Measurements from ENCODE around the gene PLCL2.

PLCL2 gene

GRCh38 chr3:16884748-16885592 is at the start of gene PLCL2:
PLCL2 (plus strand) TSS chr3:16884955; CDS start chr3:16885040, 85 bp downstream.
- DNase-seq (ENCODE audit: extremely low read depth in 1 of 2, low read depth in 1 of 2) = peak in 1 of 2 donors; percentile 31

GRCh38 chr3:16836505-16837237 is 48.1 kb upstream of the PLCL2 start:
- DNase-seq (ENCODE audit: extremely low read depth in 1 of 2, low read depth in 1 of 2) = no peak

GRCh38 chr3:16837602-16838001 is 47.2 kb upstream of the PLCL2 start:
- DNase-seq (ENCODE audit: extremely low read depth in 1 of 2, low read depth in 1 of 2) = no peak

GRCh38 chr3:16838561-16838960 is 46.2 kb upstream of the PLCL2 start:
- no peak for DNase-seq (ENCODE audit: extremely low read depth in 1 of 2, low read depth in 1 of 2)

- no peak for DNase-seq (ENCODE audit: extremely low read depth in 1 of 2, low read depth in 1 of 2)
These were observed 45.3 kb upstream of the PLCL2 start for GRCh38 chr3:16839271-16840100.

GRCh38 chr3:16840101-16840424 is 44.7 kb upstream of the PLCL2 start:
- DNase-seq (ENCODE audit: extremely low read depth in 1 of 2, low read depth in 1 of 2) = no peak

GRCh38 chr3:16841041-16841753 is 43.6 kb upstream of the PLCL2 start:
- DNase-seq (ENCODE audit: extremely low read depth in 1 of 2, low read depth in 1 of 2) = no peak

GRCh38 chr3:16841904-16842271 is 42.9 kb upstream of the PLCL2 start:
- DNase-seq (ENCODE audit: extremely low read depth in 1 of 2, low read depth in 1 of 2) = no peak

GRCh38 chr3:16842272-16843270 is 42.2 kb upstream of the PLCL2 start:
- DNase-seq (ENCODE audit: extremely low read depth in 1 of 2, low read depth in 1 of 2) = peak; percentile 15 to 63

- DNase-seq (ENCODE audit: extremely low read depth in 1 of 2, low read depth in 1 of 2) = no peak
These were observed 40.5 kb upstream of the PLCL2 start for GRCh38 chr3:16844222-16844621.

GRCh38 chr3:16844791-16845190 is 40.0 kb upstream of the PLCL2 start:
- no peak for DNase-seq (ENCODE audit: extremely low read depth in 1 of 2, low read depth in 1 of 2)

- no peak for DNase-seq (ENCODE audit: extremely low read depth in 1 of 2, low read depth in 1 of 2)
These were observed 38.2 kb upstream of the PLCL2 start for GRCh38 chr3:16846373-16847080.

- no peak for DNase-seq (ENCODE audit: extremely low read depth in 1 of 2, low read depth in 1 of 2)
These were observed 36.7 kb upstream of the PLCL2 start for GRCh38 chr3:16848007-16848406.

- peak in 1 of 2 donors; percentile 54 for DNase-seq (ENCODE audit: extremely low read depth in 1 of 2, low read depth in 1 of 2)
These were observed 35.5 kb upstream of the PLCL2 start for GRCh38 chr3:16849229-16849628.

GRCh38 chr3:16849795-16850194 is 35.0 kb upstream of the PLCL2 start:
- DNase-seq (ENCODE audit: extremely low read depth in 1 of 2, low read depth in 1 of 2) = no peak

GRCh38 chr3:16855497-16855896 is 29.3 kb upstream of the PLCL2 start:
- DNase-seq (ENCODE audit: extremely low read depth in 1 of 2, low read depth in 1 of 2) = no peak

GRCh38 chr3:16860234-16860633 is 24.5 kb upstream of the PLCL2 start:
- DNase-seq (ENCODE audit: extremely low read depth in 1 of 2, low read depth in 1 of 2) = no peak

- no peak for DNase-seq (ENCODE audit: extremely low read depth in 1 of 2, low read depth in 1 of 2)
These were observed 23.3 kb upstream of the PLCL2 start for GRCh38 chr3:16861432-16861831.

Measured in stimulated activated CD8-positive, alpha-beta memory T cell treated with anti-CD3 and anti-CD28 coated beads, Interleukin-7, amount 100 ng/mL, for 48 hours (primary cell).